ENCODE measurements around the gene DBH.

DNA sequence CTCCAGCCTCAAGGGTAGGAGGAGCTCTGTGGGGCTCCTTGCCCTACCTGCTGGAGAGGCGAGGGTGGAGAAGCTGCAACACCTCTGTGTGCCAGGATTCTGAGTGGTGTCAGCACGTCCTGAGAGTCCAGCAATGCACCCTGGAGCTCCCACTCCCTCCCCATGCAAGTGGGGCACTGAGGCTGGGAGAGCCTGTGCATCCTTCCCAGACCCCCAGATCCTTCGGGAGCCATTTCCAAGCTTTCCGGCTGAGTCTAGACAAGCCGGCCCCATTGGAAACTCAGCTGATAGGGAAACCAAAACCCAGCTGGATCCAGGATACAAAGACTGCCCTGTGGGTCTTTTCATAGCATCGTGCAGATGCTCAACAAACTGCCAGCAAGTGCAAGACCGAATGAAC lies 28.8 kb upstream of the DBH start:
- TF ChIP-seq CTCF (conservative IDR thresholded peaks at IDR 0.05; ENCODE audit: low read length) (no peak), EZH2phosphoT487 (IDR thresholded peaks at IDR 0.05; ENCODE audit: borderline replicate concordance, low read depth, low read length) (no peak)
